Thyroid gland (tissue), 4 donors: Measurements from ENCODE around the gene HCFC1R1. TPM values are rescaled to one million over a fixed set of nuclear protein-coding genes. Genes with fewer than 3 reads are reported as not detected.
A peak's percentile ranks its signal among the peaks of the same experiment; 100 is the strongest.

Experiments used
- DNase-seq, 2 donors: peaks; one replicate each; pipeline ENCODE4 v3.0.0-alpha.2; 2019
- H3K27ac ChIP-seq, 3 donors: fragments of 200-600 bp; sonication (generic); 1 replicate in 2 of 3; 2 replicates in 1 of 3; pipeline ENCODE4 v1.5.1; 2016 to 2019; ENCODE audit warnings: mild to moderate bottlenecking in 1 of 3, moderate library complexity in 1 of 3
- H3K27me3 ChIP-seq: fragments of 200-600 bp; sonication (generic); one replicate; pipeline ENCODE4 v1.5.1; 2019
- H3K36me3 ChIP-seq, 2 donors: fragments of 200-600 bp; sonication (generic); one replicate each; pipeline ENCODE4 v1.5.1; 2016 to 2019
- H3K4me1 ChIP-seq, 2 donors: fragments of 200-600 bp; sonication (generic); one replicate each; pipeline ENCODE4 v1.5.1; 2017 to 2019
- H3K4me3 ChIP-seq, 3 donors: fragments of 200-600 bp; sonication (generic); replicated peaks in 1 of 3; 1 replicate in 2 of 3; 2 replicates in 1 of 3; pipeline ENCODE4 v1.5.1; 2016; ENCODE audit warnings: mild to moderate bottlenecking in 1 of 3
- H3K9me3 ChIP-seq: fragments of 200-600 bp; sonication (generic); one replicate; pipeline ENCODE4 v1.5.1; 2017
- CTCF ChIP-seq, 6 experiments: fragments of 200-600 bp in 3 of 6; fragments of 450-650 bp in 3 of 6; sonication (generic) in 3 of 6; IDR thresholded peaks; one replicate each; pipeline ENCODE4 v1.5.1; 2016 to 2019; ENCODE audit warnings: antibody characterized with exemption in 6 of 6, mild to moderate bottlenecking in 2 of 6, inconsistent platforms in 1 of 6, moderate library complexity in 1 of 6
- POLR2A ChIP-seq, 2 donors: fragments of 450-650 bp; IDR thresholded peaks; one replicate each; pipeline ENCODE4 v1.6.1; 2017; ENCODE audit warnings: antibody characterized with exemption in 2 of 2, mild to moderate bottlenecking in 2 of 2, moderate library complexity in 1 of 2
- WGBS, 2 donors: methylation state at CpG; one replicate each; pipeline ENCODE4 v1.1.5; 2017; 5-methylcytosine and 5-hydroxymethylcytosine counted together
- intact Hi-C: fragments of 100-400 bp; cut with DNase I; formaldehyde crosslinking; loops from one replicate; pipeline ENCODE4 v1.15.1; 2023
- total RNA-seq, 4 donors: library from RNA; depleted of rRNA; stranded (reverse); fragments of >200 nt; gene quantifications; one replicate each; pipeline ENCODE4 v1.2.3, GENCODE V29; 2016

HCFC1R1 gene
- total RNA-seq, 4 donors from 2014 or later: 10.1 to 51.7 (median 29.7) TPM

GRCh38 chr16:2986623-2987188 lies 37.0 kb downstream of the HCFC1R1 start:
- intact Hi-C loops: no loop called here
- Histone ChIP-seq H3K36me3 (no peaks in the 10 kb centered on the region), H3K4me3 (no peak overlapping the region), H3K27ac (no peak overlapping the region), H3K9me3 (no peaks in the 10 kb centered on the region), H3K4me1 (peaks cover 3 to 10% of the 10 kb centered on the region in 2 donors), H3K27me3 (no peaks in the 10 kb centered on the region)
- no peak for DNase-seq
- WGBS, 2 donors: 77 to 78% methylated on average over 12 of the region's 17 CpGs
- TF ChIP-seq POLR2A (IDR thresholded peaks at IDR 0.05) (no peak), CTCF (IDR thresholded peaks at IDR 0.05) (no peak)

GRCh38 chr16:2985893-2986355 lies 37.8 kb downstream of the HCFC1R1 start:
- no peak overlapping the region for H3K4me3 ChIP-seq
- 82 to 85% methylated on average over 3 to 7 of the region's 15 CpGs for WGBS, 2 donors
- H3K27me3 ChIP-seq: no peaks in the 10 kb centered on the region
- no peaks in the 10 kb centered on the region for H3K36me3 ChIP-seq
- TF ChIP-seq CTCF (IDR thresholded peaks at IDR 0.05) (no peak), POLR2A (IDR thresholded peaks at IDR 0.05) (no peak)
- DNase-seq: peak; percentile 60 to 81
- peaks cover 3 to 10% of the 10 kb centered on the region in 2 donors for H3K4me1 ChIP-seq
- no peaks in the 10 kb centered on the region for H3K9me3 ChIP-seq
- intact Hi-C loops: no loop called here
- peak overlapping the region in 1 of 3 donors; percentile 47 for H3K27ac ChIP-seq

GRCh38 chr16:2985462-2985861 lies 38.3 kb downstream of the HCFC1R1 start:
- intact Hi-C loops: no loop called here
- Histone ChIP-seq H3K4me3 (no peak overlapping the region), H3K27me3 (no peaks in the 10 kb centered on the region), H3K4me1 (peaks cover 3 to 10% of the 10 kb centered on the region in 2 donors), H3K36me3 (no peaks in the 10 kb centered on the region), H3K27ac (peak overlapping the region in 1 of 3 donors; percentile 47), H3K9me3 (no peaks in the 10 kb centered on the region)
- TF ChIP-seq POLR2A (IDR thresholded peaks at IDR 0.05) (no peak), CTCF (IDR thresholded peaks at IDR 0.05) (no peak)
- peak in 1 of 2 donors; percentile 21 for DNase-seq
- 64 to 77% methylated on average over 5 to 9 of the region's 9 CpGs for WGBS, 2 donors

- TF ChIP-seq CTCF (IDR thresholded peaks at IDR 0.05) (peak; percentile 51 to 99 (median 93)), POLR2A (IDR thresholded peaks at IDR 0.05) (peak in 1 of 2 donors; percentile 5)
- intact Hi-C loops: no loop called here
- Histone ChIP-seq H3K27ac (no peak overlapping the region), H3K36me3 (no peaks in the 10 kb centered on the region), H3K4me1 (peaks cover 8 to 17% of the 10 kb centered on the region in 2 donors), H3K4me3 (peak overlapping the region in 1 of 3 donors; percentile 1), H3K27me3 (no peaks in the 10 kb centered on the region), H3K9me3 (no peaks in the 10 kb centered on the region)
- WGBS, 2 donors: 11 to 26% methylated on average over 13 to 17 of the region's 42 CpGs
- peak; percentile 78 to 83 for DNase-seq
These were observed 40.0 kb downstream of the HCFC1R1 start for GRCh38 chr16:2983706-2984136.

- no peaks in the 10 kb centered on the region for H3K36me3 ChIP-seq
- 85 to 88% methylated on average over 5 of the region's 5 CpGs for WGBS, 2 donors
- intact Hi-C loops: no loop called here
- DNase-seq: no peak
- H3K4me1 ChIP-seq: peaks cover 8 to 22% of the 10 kb centered on the region in 2 donors
- H3K4me3 ChIP-seq: no peak overlapping the region
- H3K27me3 ChIP-seq: no peaks in the 10 kb centered on the region
- H3K27ac ChIP-seq: no peak overlapping the region
- H3K9me3 ChIP-seq: no peaks in the 10 kb centered on the region
- TF ChIP-seq POLR2A (IDR thresholded peaks at IDR 0.05): no peak
- no peak for TF ChIP-seq CTCF (IDR thresholded peaks at IDR 0.05)
These were observed 41.3 kb downstream of the HCFC1R1 start for GRCh38 chr16:2982402-2982801.
